Neural progenitor cell (in vitro differentiated cells): Measurements from ENCODE around the gene MYO1F.

Experiments
- CTCF ChIP-seq: fragments of 200-600 bp; sonication (generic); IDR thresholded peaks from 2 replicates; pipeline ENCODE4 v1.5.1; 2017; ENCODE audit warnings: antibody characterized with exemption, mild to moderate bottlenecking
- EZH2 ChIP-seq: fragments of 200-600 bp; sonication (generic); IDR thresholded peaks from 2 replicates; pipeline ENCODE4 v1.6.1; 2017; ENCODE audit warnings: antibody characterized with exemption, mild to moderate bottlenecking, moderate library complexity
- EZH2phosphoT487 ChIP-seq: fragments of 200-600 bp; sonication (generic); IDR thresholded peaks from 2 replicates; pipeline ENCODE4 v1.6.1; 2017; ENCODE audit warnings: antibody characterized with exemption

DNA sequence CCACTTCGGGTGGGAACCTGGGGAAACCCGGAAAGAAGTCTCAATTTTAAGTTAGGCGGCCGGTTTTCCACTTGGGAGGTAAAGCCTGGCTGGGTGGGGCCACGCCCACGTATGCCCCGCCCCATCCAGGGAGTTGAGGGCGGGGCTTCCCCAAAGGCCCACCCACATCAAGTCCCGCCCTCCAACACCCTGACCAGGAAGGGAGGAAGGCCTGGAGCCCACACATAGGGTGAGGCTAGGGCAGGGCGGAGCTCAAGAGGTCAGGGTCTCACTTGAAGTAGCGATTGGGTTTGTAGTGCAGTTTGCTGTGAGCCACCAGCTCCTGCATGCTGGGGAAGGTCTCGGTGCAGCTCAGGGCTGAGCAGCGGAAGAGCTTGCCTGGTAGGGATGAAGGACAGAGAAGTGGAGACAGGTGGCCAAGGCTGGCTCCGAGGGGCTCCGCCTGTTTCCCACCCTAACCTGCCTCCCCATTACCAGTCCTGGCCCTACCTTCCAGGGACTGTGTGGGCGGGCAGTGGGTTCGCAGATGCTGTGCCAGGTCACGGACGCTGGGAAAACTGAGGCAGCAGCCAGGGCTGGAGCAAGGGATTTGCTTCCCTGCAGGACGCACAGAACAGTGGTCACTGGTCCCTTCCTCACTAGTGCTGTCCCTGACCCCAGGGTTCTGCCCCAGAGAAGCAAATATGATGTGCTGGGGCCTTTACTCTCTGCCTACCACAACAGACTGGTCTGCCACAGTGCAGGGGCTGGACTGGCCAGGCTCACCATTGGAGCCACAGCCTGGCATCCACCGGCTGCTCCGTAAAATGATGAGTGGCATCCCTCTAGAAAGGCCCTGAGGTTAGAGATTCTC is 64.9 kb downstream of the MYO1F start:
- TF ChIP-seq CTCF, result no peak
- no peak for TF ChIP-seq EZH2phosphoT487
- TF ChIP-seq EZH2, result no peak
